ENCODE measurements around the gene CNTN3.

CNTN3 gene

GRCh38 chr3:74611206-74611605, 3.3 kb downstream of the CNTN3 start:
- DNase-seq (ENCODE audit: low read depth in 2 of 2) = no peak

- no peak for DNase-seq (ENCODE audit: low read depth in 2 of 2)
Observed at GRCh38 chr3:74607803-74608202, 6.7 kb downstream of the CNTN3 start.

- no peak for DNase-seq (ENCODE audit: low read depth in 2 of 2)
Observed at GRCh38 chr3:74606996-74607395, 7.5 kb downstream of the CNTN3 start.

- no peak for DNase-seq (ENCODE audit: low read depth in 2 of 2)
Observed at GRCh38 chr3:74605437-74605836, 9.0 kb downstream of the CNTN3 start.

GRCh38 chr3:74603292-74603691, 11.2 kb downstream of the CNTN3 start:
- no peak for DNase-seq (ENCODE audit: low read depth in 2 of 2)

GRCh38 chr3:74602471-74602870, 12.0 kb downstream of the CNTN3 start:
- no peak for DNase-seq (ENCODE audit: low read depth in 2 of 2)

GRCh38 chr3:74601793-74602192, 12.7 kb downstream of the CNTN3 start:
- DNase-seq (ENCODE audit: low read depth in 2 of 2) = no peak

GRCh38 chr3:74599564-74599963, 14.9 kb downstream of the CNTN3 start:
- no peak for DNase-seq (ENCODE audit: low read depth in 2 of 2)

- no peak for DNase-seq (ENCODE audit: low read depth in 2 of 2)
Observed at GRCh38 chr3:74593152-74593551, 21.3 kb downstream of the CNTN3 start.

GRCh38 chr3:74592359-74592758, 22.1 kb downstream of the CNTN3 start:
- DNase-seq (ENCODE audit: low read depth in 2 of 2) = no peak

GRCh38 chr3:74591946-74592345, 22.5 kb downstream of the CNTN3 start:
- DNase-seq (ENCODE audit: low read depth in 2 of 2) = no peak

- DNase-seq (ENCODE audit: low read depth in 2 of 2) = no peak
Observed at GRCh38 chr3:74591342-74591741, 23.1 kb downstream of the CNTN3 start.

GRCh38 chr3:74590620-74591262, 23.7 kb downstream of the CNTN3 start:
- peak; percentile 31 to 41 for DNase-seq (ENCODE audit: low read depth in 2 of 2)

- no peak for DNase-seq (ENCODE audit: low read depth in 2 of 2)
Observed at GRCh38 chr3:74584782-74585181, 29.7 kb downstream of the CNTN3 start.

GRCh38 chr3:74582982-74583381, 31.5 kb downstream of the CNTN3 start:
- no peak for DNase-seq (ENCODE audit: low read depth in 2 of 2)

- no peak for DNase-seq (ENCODE audit: low read depth in 2 of 2)
Observed at GRCh38 chr3:74575857-74576256, 38.6 kb downstream of the CNTN3 start.

GRCh38 chr3:74571118-74571517, 43.3 kb downstream of the CNTN3 start:
- DNase-seq (ENCODE audit: low read depth in 2 of 2) = no peak
